ENCODE data around the gene RANGRF. TPM values are rescaled to one million over a fixed set of nuclear protein-coding genes. Genes with fewer than 3 reads are reported as not detected.

RANGRF gene
- total and polyA plus RNA-seq, 9 of the 15 experiments (the other 6 are each of a cell fraction or from before 2014, with no cell fraction given) = 7.6 to 60.0 (median 16.0) TPM

DNA sequence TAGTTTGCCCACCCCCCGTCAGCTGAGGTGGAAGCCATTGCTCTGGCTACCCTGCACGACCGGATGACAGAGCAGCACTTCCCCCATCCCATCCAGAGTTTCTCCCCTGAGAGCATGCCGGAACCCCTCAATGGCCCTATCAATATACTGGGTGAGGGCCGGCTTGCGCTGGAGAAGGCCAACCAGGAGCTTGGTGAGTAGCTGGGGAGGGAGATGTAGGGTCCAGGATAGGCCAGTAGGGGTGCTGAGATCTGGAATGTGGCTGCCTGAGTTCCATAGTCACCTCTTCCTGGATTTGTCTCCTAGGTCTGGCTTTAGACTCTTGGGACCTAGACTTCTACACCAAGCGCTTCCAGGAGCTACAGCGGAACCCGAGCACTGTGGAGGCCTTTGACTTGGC lies 33.0 kb upstream of the RANGRF start (continued):
- TF ChIP-seq STAT6 (CRISPR knock-in tag; IDR thresholded peaks at IDR 0.05) = no peak
- no peak for TF ChIP-seq E2F3 (CRISPR knock-in tag; IDR thresholded peaks at IDR 0.05)

GRCh38 chr17:8256291-8256690 lies 32.2 kb upstream of the RANGRF start:
- intact Hi-C loops (cut with micrococcal nuclease) (no loop called here), in situ Hi-C loops (cut with MboI) (no loop called here)
- H3K4me2 ChIP-seq (ENCODE audit: insufficient read depth, low read length) = no peak overlapping the region
- BruUV-seq (replicated peaks) = no TSS peak
- H3K9ac ChIP-seq (ENCODE audit: insufficient read depth in 1 of 2, low read depth in 2 of 2, low read length in 2 of 2) = peak overlapping the region in 1 of 2 experiments; percentile 17; a peak in 1 of 4 replicates
- H3K27me3 ChIP-seq (ENCODE audit: control insufficient read depth in 2 of 2, insufficient read depth in 2 of 2, low read length in 2 of 2) = no peaks in the 10 kb centered on the region
- H3K79me2 ChIP-seq (ENCODE audit: control insufficient read depth, insufficient read depth, low read length) = peaks cover 14% of the 10 kb centered on the region
- CTCF ChIA-PET (ENCODE audit: low intra/inter-chr PET ratio) = no interaction called here
- no peak overlapping the region for H2AFZ ChIP-seq (ENCODE audit: low read depth, low read length)
- 97% methylated on average over 8 of the region's 10 CpGs for WGBS (ENCODE audit: insufficient coverage, low coverage, missing lambda C conversion rate)
- POLR2A ChIA-PET = interaction anchor here (1.2 kb wide), 1 partner anchor 39 kb away, joined by 3 read pairs; the partner anchor contains the start of gene SLC25A35
- H3K27ac ChIP-seq (ENCODE audit: extremely low read depth, low read depth, low read length) = no peak overlapping the region
- no peak overlapping the region for H3K4me3 ChIP-seq
- H3K36me3 ChIP-seq (ENCODE audit: control insufficient read depth, insufficient read depth, low read length) = peaks cover 70% of the 10 kb centered on the region; the same call in 2 of the 3 replicates
- TF ChIP-seq ADNP (tag; IDR thresholded peaks at IDR 0.05) (no peak), ZNF436 (CRISPR knock-in tag; IDR thresholded peaks at IDR 0.05) (no peak), HCFC1 (IDR thresholded peaks at IDR 0.05; ENCODE audit: low read depth, low read length) (no peak), KHSRP (IDR thresholded peaks at IDR 0.05) (no peak), ZBED1 (IDR thresholded peaks at IDR 0.05) (no peak)
- no peaks in the 10 kb centered on the region for H3K9me1 ChIP-seq (ENCODE audit: control insufficient read depth, insufficient read depth, low read length)
- no peaks in the 10 kb centered on the region; a peak in 1 of 5 replicates for H3K4me1 ChIP-seq (replicated peaks in 1 of 2; ENCODE audit: control insufficient read depth in 2 of 2, insufficient read depth in 2 of 2, low read length in 2 of 2)
- DNase-seq (ENCODE audit: extremely low read depth in 1 of 4, low spot score in 3 of 4) (no peak), FAIRE-seq (no peak), ATAC-seq (no peak)
- H3K9me3 ChIP-seq (replicated peaks; ENCODE audit: control insufficient read depth, insufficient read depth, low read depth, low read length) = no peaks in the 10 kb centered on the region
- H4K20me1 ChIP-seq (replicated peaks; ENCODE audit: control insufficient read depth, insufficient read depth, low read length) = no peaks in the 10 kb centered on the region

Data from K562 (cell line).